H9 (cell line): ENCODE results near the gene MEIS3. TPM values are rescaled to one million over a fixed set of nuclear protein-coding genes. Genes with fewer than 3 reads are reported as not detected.

ENCODE experiments used
- DNase-seq: peaks from one replicate; pipeline ENCODE4 v3.0.0-alpha.2; 2017
- H2AFZ ChIP-seq: one replicate; pipeline ENCODE4 v1.6.1; 2013; ENCODE audit warnings: mild to moderate bottlenecking, low read length, control low read depth, moderate library complexity
- H2AK5ac ChIP-seq: 2 replicates; pipeline ENCODE4 v1.6.1; 2013; ENCODE audit warnings: low read length, control low read depth, mixed read lengths; ENCODE audit not compliant: insufficient read length
- H2BK120ac ChIP-seq: one replicate; pipeline ENCODE4 v1.6.1; 2013; ENCODE audit warnings: low read depth, mild to moderate bottlenecking, low read length, control low read depth, inconsistent platforms; ENCODE audit not compliant: poor library complexity, severe bottlenecking
- H2BK12ac ChIP-seq: 2 replicates; pipeline ENCODE4 v1.6.1; 2013; ENCODE audit warnings: low read length, control low read depth, mixed read lengths, low read depth; ENCODE audit not compliant: insufficient read length
- H2BK15ac ChIP-seq: 2 replicates; pipeline ENCODE4 v1.6.1; 2013; ENCODE audit warnings: low read depth, low read length, control low read depth
- H2BK20ac ChIP-seq: one replicate; pipeline ENCODE4 v1.6.1; 2013; ENCODE audit warnings: low read depth, mild to moderate bottlenecking, low read length, control low read depth, inconsistent platforms; ENCODE audit not compliant: poor library complexity, severe bottlenecking
- H2BK5ac ChIP-seq: 2 replicates; pipeline ENCODE4 v1.6.1; 2013; ENCODE audit warnings: low read length, control low read depth, mixed read lengths; ENCODE audit not compliant: insufficient read length
- H3K14ac ChIP-seq: 2 replicates; pipeline ENCODE4 v1.6.1; 2013; ENCODE audit warnings: low read length, control low read depth; ENCODE audit not compliant: insufficient read depth
- H3K18ac ChIP-seq: 2 replicates; pipeline ENCODE4 v1.6.1; 2013; ENCODE audit warnings: low read depth, mild to moderate bottlenecking, mixed read lengths, low read length, control low read depth; ENCODE audit not compliant: insufficient read length
- H3K23ac ChIP-seq: 2 replicates; pipeline ENCODE4 v1.6.1; 2013; ENCODE audit warnings: low read length, control low read depth, mixed read lengths, low read depth; ENCODE audit not compliant: insufficient read length
- H3K23me2 ChIP-seq: 2 replicates; pipeline ENCODE4 v1.6.1; 2013; ENCODE audit warnings: low read depth, mild to moderate bottlenecking, mixed read lengths, low read length, control low read depth; ENCODE audit not compliant: insufficient read length, poor library complexity, severe bottlenecking
- H3K27ac ChIP-seq: 2 replicates; pipeline ENCODE4 v1.5.1; 2013; ENCODE audit warnings: low read length, control low read depth, mixed read lengths, low read depth; ENCODE audit not compliant: insufficient read length
- H3K27me3 ChIP-seq: 2 replicates; pipeline ENCODE4 v1.6.1; 2013; ENCODE audit warnings: low read length, control low read depth, inconsistent platforms; ENCODE audit not compliant: insufficient read depth
- H3K4ac ChIP-seq: 2 replicates; pipeline ENCODE4 v1.6.1; 2013; ENCODE audit warnings: low read depth, mild to moderate bottlenecking, control low read depth, inconsistent platforms, low read length, moderate library complexity
- H3K4me1 ChIP-seq: 2 replicates; pipeline ENCODE4 v1.6.1; 2013; ENCODE audit warnings: low read length, control low read depth, inconsistent platforms; ENCODE audit not compliant: insufficient read depth
- H3K4me2 ChIP-seq: 2 replicates; pipeline ENCODE4 v1.6.1; 2013; ENCODE audit warnings: low read length, control low read depth, mixed read lengths; ENCODE audit not compliant: insufficient read length, insufficient read depth
- H3K56ac ChIP-seq: 2 replicates; pipeline ENCODE4 v1.6.1; 2013; ENCODE audit warnings: low read depth, mild to moderate bottlenecking, mixed read lengths, low read length, control low read depth; ENCODE audit not compliant: insufficient read length
- H3K79me1 ChIP-seq: 2 replicates; pipeline ENCODE4 v1.6.1; 2013; ENCODE audit warnings: low read depth, mild to moderate bottlenecking, moderate library complexity, low read length, control low read depth, inconsistent platforms; ENCODE audit not compliant: insufficient read depth, poor library complexity, severe bottlenecking
- H3K79me2 ChIP-seq: 2 replicates; pipeline ENCODE4 v1.6.1; 2013; ENCODE audit warnings: low read length, control low read depth, inconsistent platforms; ENCODE audit not compliant: insufficient read depth
- H3K9ac ChIP-seq: 2 replicates; pipeline ENCODE4 v1.6.1; 2013; ENCODE audit warnings: low read length, control low read depth, mixed read lengths; ENCODE audit not compliant: insufficient read length; ENCODE audit errors: extremely low read depth
- H3K9me3 ChIP-seq: one replicate; pipeline ENCODE4 v1.6.1; 2013; ENCODE audit warnings: low read depth, low read length, inconsistent platforms; ENCODE audit not compliant: control insufficient read depth
- H3T11ph ChIP-seq: one replicate; pipeline ENCODE4 v1.6.1; 2013; ENCODE audit warnings: mild to moderate bottlenecking, low read length, control low read depth, inconsistent platforms
- H4K20me1 ChIP-seq: one replicate; pipeline ENCODE4 v1.6.1; 2013; ENCODE audit not compliant: control insufficient read depth, insufficient read length, insufficient read depth
- H4K5ac ChIP-seq: 2 replicates; pipeline ENCODE4 v1.6.1; 2013; ENCODE audit warnings: low read depth, mild to moderate bottlenecking, mixed read lengths, low read length, control low read depth; ENCODE audit not compliant: insufficient read length
- H4K8ac ChIP-seq: replicated peaks from 2 replicates; pipeline ENCODE4 v1.6.1; 2013; ENCODE audit warnings: low read length, control low read depth, mixed read lengths, low read depth; ENCODE audit not compliant: insufficient read length
- H4K91ac ChIP-seq: 2 replicates; pipeline ENCODE4 v1.6.1; 2013; ENCODE audit warnings: low read depth, mild to moderate bottlenecking, moderate library complexity, mixed read lengths, low read length, control low read depth; ENCODE audit not compliant: insufficient read length
- H3K27ac Mint-ChIP-seq, 3 experiments: 2 replicates in 2 of 3; 3 replicates in 1 of 3; pipeline ENCODE4 v1.8.0; 2020 to 2021; ENCODE audit warnings: mixed read lengths in 3 of 3, mild to moderate bottlenecking in 1 of 3, moderate library complexity in 1 of 3
- H3K27me3 Mint-ChIP-seq: 2 replicates; pipeline ENCODE4 v1.8.0; 2021; ENCODE audit warnings: low read depth, mild to moderate bottlenecking, moderate library complexity, mixed read lengths
- H3K36me3 Mint-ChIP-seq, 3 experiments: 2 replicates in 2 of 3; 3 replicates in 1 of 3; pipeline ENCODE4 v1.8.0; 2020 to 2021; ENCODE audit warnings: low read depth in 3 of 3, mixed read lengths in 3 of 3; ENCODE audit not compliant: insufficient read depth in 1 of 3
- H3K4me1 Mint-ChIP-seq, 2 experiments: 2 replicates each; pipeline ENCODE4 v1.8.0; 2020; ENCODE audit warnings: mixed read lengths in 2 of 2
- H3K4me3 Mint-ChIP-seq, 2 experiments: 2 replicates in 1 of 2; 3 replicates in 1 of 2; pipeline ENCODE4 v1.8.0; 2020 to 2021; ENCODE audit warnings: mild to moderate bottlenecking in 2 of 2, mixed read lengths in 2 of 2, moderate library complexity in 1 of 2
- H3K9me3 Mint-ChIP-seq, 2 experiments: 2 replicates in 1 of 2; 3 replicates in 1 of 2; pipeline ENCODE4 v1.8.0; 2020; ENCODE audit warnings: mild to moderate bottlenecking in 2 of 2, mixed read lengths in 2 of 2, moderate library complexity in 1 of 2
- WGBS: extraction: QIAGEN DNeasy Blood & Tissue Kit; methylation state at CpG from one replicate; pipeline ENCODE4 v1.1.7; 2013; ENCODE audit warnings: missing lambda C conversion rate, low lambda C conversion rate, mixed read lengths; ENCODE audit not compliant: insufficient read length; ENCODE audit errors: extremely low coverage; 5-methylcytosine and 5-hydroxymethylcytosine counted together
- total RNA-seq: library from RNA; stranded (reverse); gene quantifications from 2 replicates; pipeline ENCODE4 v1.2.1, GENCODE V29; 2021
- TF ChIP-seq, protein P1 (sequence below): fragments of 200-600 bp; sonication (generic); conservative IDR thresholded peaks from 3 replicates; pipeline ENCODE4 v1.8.0; 2021; ENCODE audit warnings: antibody characterized with exemption, mild to moderate bottlenecking

The MEIS3 gene
- total RNA-seq, 1 experiment from 2014 or later = 44.0 TPM

DNA sequence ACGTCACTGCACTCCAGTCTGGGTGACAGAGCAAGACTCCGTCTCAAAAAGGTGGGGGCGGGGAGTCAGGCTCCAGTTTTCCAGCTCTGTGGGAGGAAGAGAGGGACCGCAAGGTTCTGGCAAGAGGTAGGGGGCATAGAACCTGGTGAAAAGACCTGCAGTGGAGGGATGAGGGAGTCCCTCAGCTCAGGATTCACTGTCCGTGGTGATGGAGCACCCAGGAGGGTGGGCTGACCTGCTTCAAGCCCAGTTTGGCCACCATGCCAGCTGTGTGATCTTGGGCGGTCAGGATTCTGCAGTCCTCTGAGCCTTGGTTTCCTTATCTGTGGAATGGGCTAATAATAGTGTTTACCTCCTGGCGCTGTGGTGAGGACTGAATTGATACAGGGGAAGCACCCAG is 31.2 kb upstream of the MEIS3 start:
- Histone ChIP-seq H3K23me2 (peaks cover 13% of the 10 kb centered on the region), H2BK12ac (no peak overlapping the region), H2AK5ac (no peak overlapping the region), H4K20me1 (no peaks in the 10 kb centered on the region), H3K27me3 (no peaks in the 10 kb centered on the region; the same call in 1 of the 2 replicates), H3K23ac (no peak overlapping the region), H3K79me2 (no peaks in the 10 kb centered on the region), H2BK5ac (no peak overlapping the region), H4K5ac (no peak overlapping the region), H2BK120ac (no peak overlapping the region), H3K9ac (no peak overlapping the region), H3K27ac (no peak overlapping the region), H3K18ac (no peak overlapping the region), H2AFZ (no peak overlapping the region), H3K4ac (no peak overlapping the region), H3K14ac (no peak overlapping the region), H3K4me1 (peaks cover 10% of the 10 kb centered on the region; the same call in 1 of the 2 replicates), H3K79me1 (no peaks in the 10 kb centered on the region), H4K8ac (no peak overlapping the region), H2BK20ac (no peak overlapping the region), H2BK15ac (no peak overlapping the region), H4K91ac (no peak overlapping the region), H3K56ac (no peak overlapping the region), H3K4me2 (no peak overlapping the region), H3T11ph (no peak overlapping the region), H3K9me3 (no peaks in the 10 kb centered on the region)
- H3K36me3 Mint-ChIP-seq = peaks cover 0 to 9% (median 0%) of the 10 kb centered on the region in 3 experiments; a peak in 3 of 7 replicates
- no peak for DNase-seq
- H3K4me1 Mint-ChIP-seq = peaks cover 24 to 27% of the 10 kb centered on the region in 2 experiments
- TF ChIP-seq, protein P1, sequence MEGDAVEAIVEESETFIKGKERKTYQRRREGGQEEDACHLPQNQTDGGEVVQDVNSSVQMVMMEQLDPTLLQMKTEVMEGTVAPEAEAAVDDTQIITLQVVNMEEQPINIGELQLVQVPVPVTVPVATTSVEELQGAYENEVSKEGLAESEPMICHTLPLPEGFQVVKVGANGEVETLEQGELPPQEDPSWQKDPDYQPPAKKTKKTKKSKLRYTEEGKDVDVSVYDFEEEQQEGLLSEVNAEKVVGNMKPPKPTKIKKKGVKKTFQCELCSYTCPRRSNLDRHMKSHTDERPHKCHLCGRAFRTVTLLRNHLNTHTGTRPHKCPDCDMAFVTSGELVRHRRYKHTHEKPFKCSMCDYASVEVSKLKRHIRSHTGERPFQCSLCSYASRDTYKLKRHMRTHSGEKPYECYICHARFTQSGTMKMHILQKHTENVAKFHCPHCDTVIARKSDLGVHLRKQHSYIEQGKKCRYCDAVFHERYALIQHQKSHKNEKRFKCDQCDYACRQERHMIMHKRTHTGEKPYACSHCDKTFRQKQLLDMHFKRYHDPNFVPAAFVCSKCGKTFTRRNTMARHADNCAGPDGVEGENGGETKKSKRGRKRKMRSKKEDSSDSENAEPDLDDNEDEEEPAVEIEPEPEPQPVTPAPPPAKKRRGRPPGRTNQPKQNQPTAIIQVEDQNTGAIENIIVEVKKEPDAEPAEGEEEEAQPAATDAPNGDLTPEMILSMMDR = no peak
- H3K4me3 Mint-ChIP-seq = no peak overlapping the region
- H3K27ac Mint-ChIP-seq = no peak overlapping the region; a peak in 1 of 7 replicates
- no peaks in the 10 kb centered on the region for H3K9me3 Mint-ChIP-seq
- no CpG with 5 or more reads among the region's 7 CpGs for WGBS
- peaks cover 38% of the 10 kb centered on the region for H3K27me3 Mint-ChIP-seq
